ENCODE data around the gene ZNF69. TPM values are rescaled to one million over a fixed set of nuclear protein-coding genes. Genes with fewer than 3 reads are reported as not detected.
"Not testable (repeated sequence)": the region's sequence is repeated elsewhere in the genome, so short reads cannot be mapped to it uniquely, and the experiment has no call there.

ZNF69 gene
- total RNA-seq, 1 donor from 2014 or later, result 7.4 TPM

GRCh38 chr19:11944656-11945055 lies 57.1 kb downstream of the ZNF69 start:
- intact Hi-C loops (cut with DNase I), result no loop called here
- ATAC-seq (no peak), DNase-seq (ENCODE audit: low spot score) (no peak)

DNA sequence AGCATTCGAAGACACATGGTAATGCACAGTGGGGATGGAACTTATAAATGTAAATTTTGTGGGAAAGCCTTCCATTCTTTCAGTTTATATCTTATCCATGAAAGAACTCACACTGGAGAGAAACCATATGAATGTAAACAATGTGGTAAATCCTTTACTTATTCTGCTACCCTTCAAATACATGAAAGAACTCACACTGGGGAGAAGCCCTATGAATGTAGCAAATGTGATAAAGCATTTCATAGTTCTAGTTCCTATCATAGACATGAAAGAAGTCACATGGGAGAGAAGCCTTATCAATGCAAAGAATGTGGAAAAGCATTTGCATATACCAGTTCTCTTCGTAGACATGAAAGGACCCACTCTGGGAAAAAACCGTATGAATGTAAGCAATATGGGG lies 61.1 kb downstream of the ZNF69 start:
- intact Hi-C loops (cut with DNase I), result no loop called here
- DNase-seq (ENCODE audit: low spot score), result no peak
- ATAC-seq, result no peak

- intact Hi-C loops (cut with DNase I), result no loop called here
- DNase-seq (ENCODE audit: low spot score) (no peak), ATAC-seq (no peak)
Observed at GRCh38 chr19:11949201-11949600, 61.6 kb downstream of the ZNF69 start.

- ATAC-seq; DNase-seq (ENCODE audit: low spot score); intact Hi-C loops (cut with DNase I): not testable (repeated sequence)
Observed at GRCh38 chr19:11949614-11950080, 62.1 kb downstream of the ZNF69 start.

DNA sequence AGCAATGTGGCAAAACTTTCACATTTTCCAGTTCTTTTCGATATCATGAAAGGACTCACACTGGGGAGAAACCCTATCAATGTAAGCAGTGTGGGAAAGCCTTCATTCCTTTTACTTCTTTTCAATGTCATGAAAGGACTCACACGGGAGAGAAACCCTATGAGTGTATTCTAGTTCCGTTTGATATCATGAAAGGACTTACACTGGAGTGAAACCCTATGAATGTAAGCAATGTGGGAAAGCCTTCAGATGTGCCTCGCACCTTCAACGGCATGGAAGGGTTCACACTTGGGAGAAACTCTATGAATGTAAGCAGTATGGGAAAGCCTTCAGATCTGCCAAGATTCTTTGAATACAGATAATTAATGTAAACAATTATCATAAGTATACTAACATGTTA lies 62.7 kb downstream of the ZNF69 start:
- intact Hi-C loops (cut with DNase I), result no loop called here
- DNase-seq (ENCODE audit: low spot score) (no peak), ATAC-seq (no peak)

Other genes with a start within 250 kb of the ZNF69 start
- gene ZNF823, start 148.8 kb upstream of the ZNF69 start, total RNA-seq, result 9.8 TPM
- gene ZNF441, start 120.8 kb upstream of the ZNF69 start, total RNA-seq, result 13.3 TPM
- gene ZNF491, start 89.3 kb upstream of the ZNF69 start, total RNA-seq, result 4.2 TPM
- 12.1 TPM for gene ZNF440, start 73.5 kb upstream of the ZNF69 start, total RNA-seq
- 12.7 TPM for gene ZNF439, start 39.1 kb upstream of the ZNF69 start, total RNA-seq
- gene ZNF700, start 37.3 kb downstream of the ZNF69 start, total RNA-seq, result 16.1 TPM
- gene ZNF763, start 77.3 kb downstream of the ZNF69 start, total RNA-seq, result 6.6 TPM
- gene ZNF433, start 147.9 kb downstream of the ZNF69 start, total RNA-seq, result 4.8 TPM
- gene ZNF878, start 165.2 kb downstream of the ZNF69 start, total RNA-seq, result 0.27 TPM
- gene ZNF844, start 176.9 kb downstream of the ZNF69 start, total RNA-seq, result 21.3 TPM